Ishikawa (cell line): ENCODE measurements around the gene IMMP2L.

Source experiments
- CEBPB ChIP-seq: IDR thresholded peaks from 2 replicates; pipeline ENCODE4 v1.6.1; 2012
- CREB1 ChIP-seq: IDR thresholded peaks from 2 replicates; pipeline ENCODE4 v1.6.1; 2012; ENCODE audit warnings: low read depth
- EGR1 ChIP-seq: IDR thresholded peaks from 2 replicates; pipeline ENCODE4 v1.6.1; 2012
- EP300 ChIP-seq: IDR thresholded peaks from 2 replicates; pipeline ENCODE4 v1.6.1; 2012; ENCODE audit warnings: borderline replicate concordance
- FOXM1 ChIP-seq: IDR thresholded peaks from 2 replicates; pipeline ENCODE4 v1.6.1; 2012; ENCODE audit warnings: low read depth, borderline replicate concordance
- NFIC ChIP-seq: IDR thresholded peaks from 2 replicates; pipeline ENCODE4 v1.6.1; 2012
- RAD21 ChIP-seq: IDR thresholded peaks from 2 replicates; pipeline ENCODE4 v1.6.1; 2012; ENCODE audit warnings: low read depth
- TAF1 ChIP-seq: IDR thresholded peaks from 2 replicates; pipeline ENCODE4 v1.6.1; 2012; ENCODE audit warnings: low read depth, mild to moderate bottlenecking
- TCF12 ChIP-seq: IDR thresholded peaks from 2 replicates; pipeline ENCODE4 v1.6.1; 2012; ENCODE audit warnings: low read depth
- TEAD4 ChIP-seq: IDR thresholded peaks from 2 replicates; pipeline ENCODE4 v1.6.1; 2012
- YY1 ChIP-seq: IDR thresholded peaks from 2 replicates; pipeline ENCODE4 v1.6.1; 2012; ENCODE audit warnings: low read depth
- ZBTB7A ChIP-seq: IDR thresholded peaks from 2 replicates; pipeline ENCODE4 v1.6.1; 2012; ENCODE audit warnings: low read depth
- TF ChIP-seq, protein P1 (sequence below): IDR thresholded peaks from 2 replicates; pipeline ENCODE4 v1.6.1; 2012; ENCODE audit warnings: low read depth, mild to moderate bottlenecking
- TF ChIP-seq, protein P2 (sequence below): IDR thresholded peaks from 2 replicates; pipeline ENCODE4 v1.6.1; 2012
- TF ChIP-seq, protein P3 (sequence below): IDR thresholded peaks from 2 replicates; pipeline ENCODE4 v1.6.1; 2012

Gene IMMP2L

DNA sequence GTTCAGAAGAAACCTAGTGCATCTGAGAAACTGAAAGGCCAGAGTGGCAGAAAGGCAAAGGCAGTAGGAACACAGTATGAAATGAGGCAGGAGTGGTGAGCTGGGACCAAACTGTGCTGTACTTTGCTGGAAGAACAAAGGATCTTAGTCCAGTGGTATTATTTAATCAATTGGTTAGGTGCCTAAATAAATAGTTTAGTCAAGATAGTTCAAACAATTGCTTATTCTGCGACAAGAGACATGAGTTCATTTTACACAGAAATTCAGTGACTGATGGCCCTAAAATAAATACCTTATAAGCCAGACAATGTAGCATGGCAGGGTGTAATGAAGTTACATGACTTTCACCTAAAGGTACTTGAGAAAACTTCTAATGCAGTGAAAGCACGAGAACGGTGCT is 653.2 kb downstream of the IMMP2L start:
- TF ChIP-seq FOXM1 = no peak
- no peak for TF ChIP-seq YY1
- no peak for TF ChIP-seq TCF12
- TF ChIP-seq, protein P1, sequence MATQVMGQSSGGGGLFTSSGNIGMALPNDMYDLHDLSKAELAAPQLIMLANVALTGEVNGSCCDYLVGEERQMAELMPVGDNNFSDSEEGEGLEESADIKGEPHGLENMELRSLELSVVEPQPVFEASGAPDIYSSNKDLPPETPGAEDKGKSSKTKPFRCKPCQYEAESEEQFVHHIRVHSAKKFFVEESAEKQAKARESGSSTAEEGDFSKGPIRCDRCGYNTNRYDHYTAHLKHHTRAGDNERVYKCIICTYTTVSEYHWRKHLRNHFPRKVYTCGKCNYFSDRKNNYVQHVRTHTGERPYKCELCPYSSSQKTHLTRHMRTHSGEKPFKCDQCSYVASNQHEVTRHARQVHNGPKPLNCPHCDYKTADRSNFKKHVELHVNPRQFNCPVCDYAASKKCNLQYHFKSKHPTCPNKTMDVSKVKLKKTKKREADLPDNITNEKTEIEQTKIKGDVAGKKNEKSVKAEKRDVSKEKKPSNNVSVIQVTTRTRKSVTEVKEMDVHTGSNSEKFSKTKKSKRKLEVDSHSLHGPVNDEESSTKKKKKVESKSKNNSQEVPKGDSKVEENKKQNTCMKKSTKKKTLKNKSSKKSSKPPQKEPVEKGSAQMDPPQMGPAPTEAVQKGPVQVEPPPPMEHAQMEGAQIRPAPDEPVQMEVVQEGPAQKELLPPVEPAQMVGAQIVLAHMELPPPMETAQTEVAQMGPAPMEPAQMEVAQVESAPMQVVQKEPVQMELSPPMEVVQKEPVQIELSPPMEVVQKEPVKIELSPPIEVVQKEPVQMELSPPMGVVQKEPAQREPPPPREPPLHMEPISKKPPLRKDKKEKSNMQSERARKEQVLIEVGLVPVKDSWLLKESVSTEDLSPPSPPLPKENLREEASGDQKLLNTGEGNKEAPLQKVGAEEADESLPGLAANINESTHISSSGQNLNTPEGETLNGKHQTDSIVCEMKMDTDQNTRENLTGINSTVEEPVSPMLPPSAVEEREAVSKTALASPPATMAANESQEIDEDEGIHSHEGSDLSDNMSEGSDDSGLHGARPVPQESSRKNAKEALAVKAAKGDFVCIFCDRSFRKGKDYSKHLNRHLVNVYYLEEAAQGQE = no peak
- no peak for TF ChIP-seq TEAD4
- no peak for TF ChIP-seq EP300
- TF ChIP-seq, protein P2, sequence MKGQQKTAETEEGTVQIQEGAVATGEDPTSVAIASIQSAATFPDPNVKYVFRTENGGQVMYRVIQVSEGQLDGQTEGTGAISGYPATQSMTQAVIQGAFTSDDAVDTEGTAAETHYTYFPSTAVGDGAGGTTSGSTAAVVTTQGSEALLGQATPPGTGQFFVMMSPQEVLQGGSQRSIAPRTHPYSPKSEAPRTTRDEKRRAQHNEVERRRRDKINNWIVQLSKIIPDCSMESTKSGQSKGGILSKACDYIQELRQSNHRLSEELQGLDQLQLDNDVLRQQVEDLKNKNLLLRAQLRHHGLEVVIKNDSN = no peak
- TF ChIP-seq RAD21 = no peak
- TF ChIP-seq CEBPB = no peak
- TF ChIP-seq CREB1 = no peak

DNA sequence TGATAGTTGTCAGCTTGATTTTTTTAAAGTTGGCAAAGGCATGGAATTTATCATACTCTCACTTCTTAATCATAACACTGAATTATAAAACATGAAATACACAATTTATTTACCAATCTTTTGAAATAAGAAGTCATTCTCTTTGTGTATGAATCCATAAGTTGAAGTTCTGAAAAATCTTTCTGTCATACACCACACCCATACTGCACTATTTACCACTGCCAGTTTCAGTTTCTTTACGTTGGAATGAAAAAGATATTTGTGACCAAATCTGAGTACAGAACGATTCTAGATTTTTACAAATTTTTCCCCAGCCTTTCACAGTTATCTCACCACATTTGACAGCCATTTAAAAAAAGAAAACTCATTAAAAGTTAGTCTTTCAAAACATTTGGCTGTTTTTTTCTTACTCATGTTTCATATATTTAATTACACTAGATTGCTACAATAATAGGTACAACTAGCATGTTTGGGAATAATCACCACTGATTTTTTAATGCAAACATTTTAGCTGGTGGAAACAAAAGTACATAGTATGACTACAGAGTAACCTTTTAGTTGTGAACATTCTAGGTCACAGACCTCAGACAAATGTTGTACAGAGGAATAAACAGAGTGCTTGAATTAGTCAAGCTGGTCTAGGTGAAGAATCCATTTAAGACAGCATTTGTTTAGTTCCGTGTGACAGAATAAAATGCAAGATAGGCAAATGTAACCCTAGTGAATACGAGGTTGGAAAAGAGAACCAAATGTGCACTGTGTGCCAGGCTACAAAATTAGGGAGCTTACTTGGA is 656.3 kb downstream of the IMMP2L start:
- TF ChIP-seq FOXM1 (no peak), TEAD4 (no peak), CEBPB (no peak), TAF1 (no peak), ZBTB7A (no peak), NFIC (no peak), EGR1 (no peak), CREB1 (no peak), RAD21 (no peak), TCF12 (no peak), EP300 (no peak), YY1 (no peak)
- TF ChIP-seq, protein P3, sequence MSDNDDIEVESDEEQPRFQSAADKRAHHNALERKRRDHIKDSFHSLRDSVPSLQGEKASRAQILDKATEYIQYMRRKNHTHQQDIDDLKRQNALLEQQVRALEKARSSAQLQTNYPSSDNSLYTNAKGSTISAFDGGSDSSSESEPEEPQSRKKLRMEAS = no peak
- TF ChIP-seq, protein P2 = no peak
- TF ChIP-seq, protein P1 = no peak

DNA sequence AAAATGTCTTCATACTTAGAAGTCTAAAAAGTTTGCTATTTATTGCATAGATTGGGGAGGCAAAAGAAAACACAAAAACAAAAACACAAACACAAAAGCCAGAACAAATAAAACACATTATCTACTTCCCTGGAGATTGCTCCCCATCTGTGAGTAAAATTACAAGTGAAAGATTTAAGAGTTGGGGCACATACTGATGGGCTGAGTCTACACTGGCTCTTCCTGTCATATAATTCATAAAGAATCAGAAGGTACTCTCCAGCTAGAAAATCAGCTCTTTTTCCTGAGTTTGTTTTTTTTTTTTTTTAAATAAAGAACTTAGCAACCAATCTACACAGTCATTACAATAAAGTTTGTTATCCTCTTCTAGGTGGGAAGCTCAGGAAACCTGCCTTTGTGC is 663.8 kb downstream of the IMMP2L start:
- TF ChIP-seq EP300 (no peak), TCF12 (no peak), EGR1 (no peak), ZBTB7A (no peak), FOXM1 (no peak), CEBPB (no peak)
- TF ChIP-seq, protein P1 = no peak

- TF ChIP-seq EP300 (no peak), TCF12 (no peak), ZBTB7A (no peak), TAF1 (no peak), FOXM1 (no peak), EGR1 (no peak)
- TF ChIP-seq, protein P1 = no peak
These were observed 664.8 kb downstream of the IMMP2L start for GRCh38 chr7:110897538-110897937.
